22Rv1 (cell line): ENCODE data around the gene PRR11.
"Not testable (repeated sequence)": the region's sequence is repeated elsewhere in the genome, so short reads cannot be mapped to it uniquely, and the experiment has no call there.

ENCODE experiments used
- H3K27ac ChIP-seq: fragments of 450-650 bp; 2 replicates; pipeline ENCODE4 v1.5.1; 2017
- CTCF ChIP-seq: fragments of 450-650 bp; IDR thresholded peaks from 2 replicates; pipeline ENCODE4 v1.5.1; 2017; ENCODE audit warnings: mild to moderate bottlenecking
- ZFX ChIP-seq: fragments of 450-650 bp; IDR thresholded peaks from 2 replicates; pipeline ENCODE4 v1.6.1; 2017; ENCODE audit warnings: antibody characterized with exemption, borderline replicate concordance

PRR11 gene

GRCh38 chr17:59172436-59173004 lies 17.0 kb downstream of the PRR11 start:
- TF ChIP-seq CTCF (no peak), ZFX (no peak)
- no peak overlapping the region for H3K27ac ChIP-seq

- H3K27ac ChIP-seq: no peak overlapping the region
- TF ChIP-seq CTCF: no peak
- TF ChIP-seq ZFX: no peak
These were observed 19.1 kb downstream of the PRR11 start for GRCh38 chr17:59174671-59175070.

- TF ChIP-seq CTCF: no peak
- no peak for TF ChIP-seq ZFX
- H3K27ac ChIP-seq: no peak overlapping the region
These were observed 19.5 kb downstream of the PRR11 start for GRCh38 chr17:59175076-59175475.

- H3K27ac ChIP-seq: no peak overlapping the region
- TF ChIP-seq CTCF: no peak
- TF ChIP-seq ZFX: no peak
These were observed 22.9 kb downstream of the PRR11 start for GRCh38 chr17:59178266-59178985.

- not testable (repeated sequence) for H3K27ac ChIP-seq
These were observed 24.1 kb downstream of the PRR11 start for GRCh38 chr17:59179601-59180000.

GRCh38 chr17:59180626-59181025 lies 25.1 kb downstream of the PRR11 start:
- TF ChIP-seq ZFX (no peak), CTCF (no peak)
- H3K27ac ChIP-seq: no peak overlapping the region

- TF ChIP-seq CTCF (no peak), ZFX (no peak)
- H3K27ac ChIP-seq: no peak overlapping the region
These were observed 25.9 kb downstream of the PRR11 start for GRCh38 chr17:59181481-59181880.
